ENCODE data around the gene CCDC13. TPM values are rescaled to one million over a fixed set of nuclear protein-coding genes. Genes with fewer than 3 reads are reported as not detected.

CCDC13 gene
- total RNA-seq, 1 donor from 2014 or later = 0.33 TPM

- DNase-seq (ENCODE audit: low read depth, low spot score) = no peak
Measured at GRCh38 chr3:42753757-42754156, 19.3 kb downstream of the CCDC13 start.

GRCh38 chr3:42752961-42753360, 20.1 kb downstream of the CCDC13 start:
- DNase-seq (ENCODE audit: low read depth, low spot score) = no peak

- no peak for DNase-seq (ENCODE audit: low read depth, low spot score)
Measured at GRCh38 chr3:42752441-42752840, 20.6 kb downstream of the CCDC13 start.

- DNase-seq (ENCODE audit: low read depth, low spot score) = no peak
Measured at GRCh38 chr3:42751609-42752008, 21.4 kb downstream of the CCDC13 start.

- DNase-seq (ENCODE audit: low read depth, low spot score) = no peak
Measured at GRCh38 chr3:42750834-42751233, 22.2 kb downstream of the CCDC13 start.

GRCh38 chr3:42749753-42750231, 23.3 kb downstream of the CCDC13 start:
- DNase-seq (ENCODE audit: low read depth, low spot score) = no peak

GRCh38 chr3:42749025-42749752, 23.9 kb downstream of the CCDC13 start:
- DNase-seq (ENCODE audit: low read depth, low spot score) = no peak

GRCh38 chr3:42747581-42747980, 25.5 kb downstream of the CCDC13 start:
- no peak for DNase-seq (ENCODE audit: low read depth, low spot score)

GRCh38 chr3:42746455-42747450, 26.3 kb downstream of the CCDC13 start:
- DNase-seq (ENCODE audit: low read depth, low spot score) = no peak

GRCh38 chr3:42745776-42746454, 27.1 kb downstream of the CCDC13 start:
- DNase-seq (ENCODE audit: low read depth, low spot score) = no peak

GRCh38 chr3:42745291-42745745, 27.7 kb downstream of the CCDC13 start:
- no peak for DNase-seq (ENCODE audit: low read depth, low spot score)

- DNase-seq (ENCODE audit: low read depth, low spot score) = no peak
Measured at GRCh38 chr3:42743204-42743995, 29.7 kb downstream of the CCDC13 start.

- DNase-seq (ENCODE audit: low read depth, low spot score) = no peak
Measured at GRCh38 chr3:42742688-42743087, 30.4 kb downstream of the CCDC13 start.

GRCh38 chr3:42742259-42742658, 30.8 kb downstream of the CCDC13 start:
- DNase-seq (ENCODE audit: low read depth, low spot score) = no peak

GRCh38 chr3:42741796-42742195, 31.3 kb downstream of the CCDC13 start:
- DNase-seq (ENCODE audit: low read depth, low spot score) = no peak

GRCh38 chr3:42739401-42740158, 33.5 kb downstream of the CCDC13 start:
- no peak for DNase-seq (ENCODE audit: low read depth, low spot score)

GRCh38 chr3:42736531-42736930, 36.5 kb downstream of the CCDC13 start:
- no peak for DNase-seq (ENCODE audit: low read depth, low spot score)

GRCh38 chr3:42736081-42736480, 37.0 kb downstream of the CCDC13 start:
- no peak for DNase-seq (ENCODE audit: low read depth, low spot score)

- no peak for DNase-seq (ENCODE audit: low read depth, low spot score)
Measured at GRCh38 chr3:42735615-42736014, 37.4 kb downstream of the CCDC13 start.

GRCh38 chr3:42735019-42735418, 38.0 kb downstream of the CCDC13 start:
- no peak for DNase-seq (ENCODE audit: low read depth, low spot score)

Data from pulmonary artery endothelial cell (primary cell).